ENCODE measurements around the gene CLDN2. TPM values are rescaled to one million over a fixed set of nuclear protein-coding genes. Genes with fewer than 3 reads are reported as not detected.

The CLDN2 gene, protein sequence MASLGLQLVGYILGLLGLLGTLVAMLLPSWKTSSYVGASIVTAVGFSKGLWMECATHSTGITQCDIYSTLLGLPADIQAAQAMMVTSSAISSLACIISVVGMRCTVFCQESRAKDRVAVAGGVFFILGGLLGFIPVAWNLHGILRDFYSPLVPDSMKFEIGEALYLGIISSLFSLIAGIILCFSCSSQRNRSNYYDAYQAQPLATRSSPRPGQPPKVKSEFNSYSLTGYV
- not detected in 2 replicates for total RNA-seq

DNA sequence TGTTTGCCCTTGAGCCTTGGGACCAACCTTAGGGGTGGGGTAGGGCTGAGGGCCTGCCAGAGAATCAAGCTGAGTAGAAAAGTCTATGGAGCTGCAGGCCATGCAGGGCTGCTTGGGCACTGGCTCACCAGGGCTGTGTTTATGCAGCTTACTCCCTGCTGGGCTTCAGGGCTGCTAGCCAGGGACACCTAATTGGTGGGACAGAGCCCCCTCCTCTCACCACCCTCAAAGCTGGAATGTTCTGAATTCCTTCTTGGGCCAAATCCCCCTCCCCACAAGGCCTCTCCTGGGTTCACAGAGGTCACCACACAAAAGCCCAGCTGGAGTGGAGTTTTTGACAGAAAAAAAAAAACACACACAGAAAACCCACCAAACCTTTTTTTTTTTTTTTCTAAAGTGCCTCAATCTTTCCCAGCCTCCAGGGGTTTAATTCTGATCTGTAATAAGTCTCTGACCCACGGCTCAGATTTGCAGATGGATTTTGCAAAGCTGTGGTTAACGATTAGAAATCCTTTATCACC is at the start of gene CLDN2:
CLDN2 (plus strand) TSS at position 471 of the 521 bp plus-strand sequence. CDS start 7,827 bp downstream, outside the sequence.

DNA sequence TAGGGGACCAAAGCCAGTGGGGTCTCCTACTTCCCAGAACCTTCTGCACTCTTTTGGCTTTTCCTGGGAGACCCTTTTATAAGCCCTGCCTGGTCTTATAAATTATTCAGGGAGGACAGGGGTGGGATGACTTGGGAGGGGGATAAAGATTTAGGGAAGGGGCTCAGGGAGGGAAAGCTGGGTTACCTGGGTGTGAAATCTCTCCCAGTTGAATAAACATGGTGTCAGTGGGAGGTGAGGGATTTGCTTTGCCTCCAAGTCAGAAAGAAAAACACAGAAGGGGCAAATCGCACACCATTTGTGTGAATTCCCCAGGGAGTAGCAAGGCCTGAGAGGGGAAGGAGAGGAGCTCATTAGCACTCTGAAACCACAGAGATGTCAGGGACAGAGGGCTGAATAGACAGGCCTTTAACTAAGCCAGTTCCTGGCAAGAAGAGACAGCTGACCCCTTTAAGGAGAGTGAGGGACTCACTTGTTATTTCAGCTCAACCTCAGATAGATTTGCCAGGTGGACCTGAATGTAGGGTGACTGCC is 16.8 kb upstream of the CLDN2 start, which contains the start of gene RIPPLY1:
RIPPLY1 (minus strand) TSS at position 51 of the 534 bp plus-strand sequence. CDS start 54 bp downstream, outside the sequence.

Other genes starting within 250 kb of the CLDN2 start
- gene RNF128, start 193.7 kb upstream of the CLDN2 start, total RNA-seq, result under 0.01 and 0.15 TPM in 2 replicates
- 4.7 and 5.8 TPM in 2 replicates for gene TBC1D8B, start 117.7 kb upstream of the CLDN2 start, total RNA-seq
- not detected in 2 replicates for gene RIPPLY1, start 17.1 kb upstream of the CLDN2 start, total RNA-seq
- gene MORC4, start 79.8 kb downstream of the CLDN2 start, total RNA-seq, result 12.0 and 17.3 TPM in 2 replicates
- gene RBM41, start 198.4 kb downstream of the CLDN2 start, total RNA-seq, result 9.4 and 16.4 TPM in 2 replicates

Measured in epithelial cell of umbilical artery (primary cell).